C4-2B (cell line): ENCODE measurements around the gene RNF39.
A peak's percentile ranks its signal among the peaks of the same experiment; 100 is the strongest.
"Not testable (repeated sequence)": the region's sequence is repeated elsewhere in the genome, so short reads cannot be mapped to it uniquely, and the experiment has no call there.

Experiments used
- H3K27ac ChIP-seq: fragments of 450-650 bp; 2 replicates; pipeline ENCODE4 v1.5.1; 2017
- CTCF ChIP-seq: fragments of 450-650 bp; conservative IDR thresholded peaks from 2 replicates; pipeline ENCODE4 v1.5.1; 2017; ENCODE audit warnings: mild to moderate bottlenecking
- ZFX ChIP-seq: fragments of 450-650 bp; IDR thresholded peaks from 2 replicates; pipeline ENCODE4 v1.6.1; 2017

Gene RNF39

DNA sequence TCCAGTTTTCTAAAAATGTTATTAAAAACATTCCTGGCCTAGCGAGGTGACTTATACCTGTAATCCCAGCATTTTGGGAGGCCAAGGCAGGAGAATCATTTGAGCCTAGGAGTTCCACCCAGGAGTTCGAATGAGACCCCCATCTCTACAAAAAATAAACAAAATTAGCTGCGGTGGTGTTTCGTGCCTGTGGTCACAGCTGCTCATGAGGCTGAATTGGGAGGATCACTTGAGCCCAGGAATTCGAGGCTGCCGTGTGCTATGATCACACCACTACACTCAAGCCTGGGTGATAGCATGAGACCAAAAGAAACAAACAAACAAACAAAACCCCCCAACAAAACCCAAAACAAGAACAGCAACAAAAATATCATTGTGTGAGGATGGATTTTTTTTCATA lies 34.3 kb downstream of the RNF39 start:
- no peak overlapping the region for H3K27ac ChIP-seq
- TF ChIP-seq ZFX (no peak), CTCF (no peak)

GRCh38 chr6:30037182-30037788 lies 38.3 kb downstream of the RNF39 start:
- H3K27ac ChIP-seq, result no peak overlapping the region
- no peak for TF ChIP-seq ZFX
- TF ChIP-seq CTCF, result peak; percentile 74

- TF ChIP-seq CTCF (no peak), ZFX (no peak)
- H3K27ac ChIP-seq, result no peak overlapping the region
These were observed 39.8 kb downstream of the RNF39 start for GRCh38 chr6:30035784-30036183.

DNA sequence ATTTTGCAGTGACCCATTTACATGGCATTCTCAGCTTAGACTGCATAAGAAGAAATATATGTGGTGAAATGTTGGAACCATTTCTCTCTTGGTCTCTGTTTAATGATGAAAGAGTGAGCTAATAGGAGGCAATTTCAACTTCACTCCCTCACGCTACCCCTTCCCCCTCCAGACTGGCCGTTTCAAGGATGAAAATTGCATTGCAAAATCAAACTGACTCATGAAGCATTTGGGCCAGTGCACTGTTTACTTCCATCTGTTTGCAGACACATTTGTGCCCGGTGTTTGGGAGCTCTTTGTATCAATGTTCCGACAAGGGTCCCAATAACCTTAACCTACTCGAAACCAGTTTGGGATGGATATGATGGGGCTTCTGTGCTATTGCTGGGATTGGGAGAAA lies 42.1 kb downstream of the RNF39 start:
- not testable (repeated sequence) for H3K27ac ChIP-seq

- no peak for TF ChIP-seq CTCF
- no peak for TF ChIP-seq ZFX
- H3K27ac ChIP-seq, result no peak overlapping the region
These were observed 44.2 kb downstream of the RNF39 start for GRCh38 chr6:30031381-30031780.

DNA sequence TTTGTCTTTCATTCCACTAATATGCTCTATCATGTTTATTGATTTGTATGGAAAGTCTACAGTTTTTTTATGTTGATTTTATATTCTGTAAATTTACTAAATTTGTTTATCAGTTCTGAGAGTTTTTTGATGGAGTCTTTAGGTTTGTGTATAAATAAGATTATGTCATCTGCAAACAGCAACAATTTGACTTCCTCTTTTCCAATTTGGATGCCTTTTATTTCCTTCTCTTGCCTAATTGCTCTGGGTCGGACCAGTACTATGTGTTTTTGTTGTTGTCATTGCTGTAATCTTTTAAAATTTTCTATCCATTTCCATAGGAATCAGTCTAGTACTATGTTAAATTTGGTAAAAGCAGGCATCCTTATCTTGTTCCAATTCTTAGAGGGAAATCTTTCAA lies 46.0 kb downstream of the RNF39 start:
- TF ChIP-seq CTCF, result no peak
- no peak for TF ChIP-seq ZFX
- H3K27ac ChIP-seq, result no peak overlapping the region

DNA sequence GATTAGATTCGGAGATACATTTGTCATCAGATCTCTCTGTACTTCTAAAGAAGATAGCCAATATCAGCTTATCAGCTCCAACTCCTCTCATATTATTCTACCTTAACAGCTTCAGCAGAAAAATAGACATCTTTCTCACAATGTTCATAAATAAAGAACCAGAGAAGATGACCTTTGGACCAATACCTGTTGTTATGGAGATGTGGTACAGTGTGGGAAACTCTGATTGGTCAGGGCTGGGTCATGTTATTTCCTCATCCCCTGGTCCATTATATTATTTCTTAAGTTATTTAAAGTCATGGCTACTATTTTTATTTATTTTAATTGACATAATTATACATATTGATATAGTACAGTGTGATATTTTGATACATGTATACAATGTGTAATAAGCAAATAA lies 50.4 kb downstream of the RNF39 start:
- TF ChIP-seq ZFX (no peak), CTCF (no peak)
- no peak overlapping the region for H3K27ac ChIP-seq

DNA sequence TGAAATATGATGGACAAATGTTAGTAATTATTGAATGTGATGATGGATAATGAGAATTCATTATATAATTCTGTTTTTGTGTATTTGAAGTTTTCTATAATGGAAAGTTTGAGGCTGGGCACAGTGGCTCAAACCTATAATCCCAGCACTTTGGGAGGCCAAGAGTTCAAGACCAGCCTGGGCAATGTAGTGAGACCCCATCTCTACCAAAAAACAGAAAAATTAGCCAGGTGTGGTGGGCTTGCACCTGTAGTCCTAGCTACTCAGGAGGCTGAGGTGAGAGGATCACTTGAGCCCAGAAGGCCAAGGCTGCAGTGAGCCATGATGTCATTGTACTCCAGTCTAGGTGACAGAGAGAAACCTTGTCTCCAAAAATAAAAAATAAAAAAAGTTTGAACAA lies 52.9 kb downstream of the RNF39 start:
- H3K27ac ChIP-seq, result not testable (repeated sequence)
